22Rv1 (cell line): Measurements from ENCODE around the gene ZIC2.

ENCODE experiments used
- ZFX ChIP-seq: fragments of 450-650 bp; IDR thresholded peaks from 2 replicates; pipeline ENCODE4 v1.6.1; 2017; ENCODE audit warnings: antibody characterized with exemption, borderline replicate concordance
- TF ChIP-seq, protein P1 (sequence below): fragments of 450-650 bp; IDR thresholded peaks from 2 replicates; pipeline ENCODE4 v1.5.1; 2017; ENCODE audit warnings: mild to moderate bottlenecking

DNA sequence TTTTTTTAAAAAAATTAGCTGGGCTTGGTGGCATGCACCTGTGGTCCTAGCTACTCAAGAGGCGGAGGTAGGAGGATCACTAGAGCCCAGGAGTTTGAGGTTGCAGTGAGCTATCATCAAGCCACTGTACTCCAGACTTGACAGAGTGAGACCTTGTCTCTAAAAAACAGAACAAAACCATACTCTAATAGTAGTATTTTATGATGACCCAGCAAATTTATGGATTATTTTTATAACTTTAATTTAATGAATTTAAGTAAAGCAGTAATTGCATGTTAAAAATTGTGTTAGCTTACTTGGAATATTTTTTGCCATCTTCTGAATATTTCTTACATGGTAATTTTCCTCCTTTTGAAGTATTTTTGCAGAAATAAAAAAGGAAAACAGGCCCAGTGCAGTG is 48.3 kb downstream of the ZIC2 start:
- TF ChIP-seq, protein P1, sequence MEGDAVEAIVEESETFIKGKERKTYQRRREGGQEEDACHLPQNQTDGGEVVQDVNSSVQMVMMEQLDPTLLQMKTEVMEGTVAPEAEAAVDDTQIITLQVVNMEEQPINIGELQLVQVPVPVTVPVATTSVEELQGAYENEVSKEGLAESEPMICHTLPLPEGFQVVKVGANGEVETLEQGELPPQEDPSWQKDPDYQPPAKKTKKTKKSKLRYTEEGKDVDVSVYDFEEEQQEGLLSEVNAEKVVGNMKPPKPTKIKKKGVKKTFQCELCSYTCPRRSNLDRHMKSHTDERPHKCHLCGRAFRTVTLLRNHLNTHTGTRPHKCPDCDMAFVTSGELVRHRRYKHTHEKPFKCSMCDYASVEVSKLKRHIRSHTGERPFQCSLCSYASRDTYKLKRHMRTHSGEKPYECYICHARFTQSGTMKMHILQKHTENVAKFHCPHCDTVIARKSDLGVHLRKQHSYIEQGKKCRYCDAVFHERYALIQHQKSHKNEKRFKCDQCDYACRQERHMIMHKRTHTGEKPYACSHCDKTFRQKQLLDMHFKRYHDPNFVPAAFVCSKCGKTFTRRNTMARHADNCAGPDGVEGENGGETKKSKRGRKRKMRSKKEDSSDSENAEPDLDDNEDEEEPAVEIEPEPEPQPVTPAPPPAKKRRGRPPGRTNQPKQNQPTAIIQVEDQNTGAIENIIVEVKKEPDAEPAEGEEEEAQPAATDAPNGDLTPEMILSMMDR: no peak
- TF ChIP-seq ZFX: no peak
